Activated gamma-delta T cell treated with anti-CD3 and anti-CD28 coated beads, Interleukin-2, amount 50 U/mL, for 16 hours (primary cell): ENCODE measurements around the gene SUSD3.

Experiments
- DNase-seq: peaks from one replicate; pipeline ENCODE4 v3.0.0-alpha.2; 2020; ENCODE audit warnings: low read depth

The SUSD3 gene

GRCh38 chr9:93126151-93126781 is 67.8 kb downstream of the SUSD3 start:
- no peak for DNase-seq

GRCh38 chr9:93126825-93127368 is 68.4 kb downstream of the SUSD3 start:
- DNase-seq: no peak

GRCh38 chr9:93127395-93127911 is 69.0 kb downstream of the SUSD3 start:
- DNase-seq: no peak

GRCh38 chr9:93128011-93128714 is 69.7 kb downstream of the SUSD3 start:
- no peak for DNase-seq

- no peak for DNase-seq
These were observed 70.3 kb downstream of the SUSD3 start for GRCh38 chr9:93128715-93129224.

- no peak for DNase-seq
These were observed 70.8 kb downstream of the SUSD3 start for GRCh38 chr9:93129286-93129685.

GRCh38 chr9:93129691-93130500 is 71.4 kb downstream of the SUSD3 start:
- DNase-seq: no peak

GRCh38 chr9:93130861-93131481 is 72.5 kb downstream of the SUSD3 start:
- DNase-seq: no peak

- DNase-seq: no peak
These were observed 73.2 kb downstream of the SUSD3 start for GRCh38 chr9:93131599-93132286.

- no peak for DNase-seq
These were observed 73.9 kb downstream of the SUSD3 start for GRCh38 chr9:93132287-93132927.

GRCh38 chr9:93132946-93133680 is 74.6 kb downstream of the SUSD3 start:
- DNase-seq: no peak

GRCh38 chr9:93133681-93134014 is 75.1 kb downstream of the SUSD3 start:
- DNase-seq: no peak

- DNase-seq: peak; percentile 84
These were observed 75.7 kb downstream of the SUSD3 start, which contains the start of gene NINJ1 for GRCh38 chr9:93134015-93134739. NINJ1 (minus strand) TSS chr9:93134251; CDS start chr9:93134217, 34 bp downstream.
